ENCODE data around the gene GPD1.

DNA sequence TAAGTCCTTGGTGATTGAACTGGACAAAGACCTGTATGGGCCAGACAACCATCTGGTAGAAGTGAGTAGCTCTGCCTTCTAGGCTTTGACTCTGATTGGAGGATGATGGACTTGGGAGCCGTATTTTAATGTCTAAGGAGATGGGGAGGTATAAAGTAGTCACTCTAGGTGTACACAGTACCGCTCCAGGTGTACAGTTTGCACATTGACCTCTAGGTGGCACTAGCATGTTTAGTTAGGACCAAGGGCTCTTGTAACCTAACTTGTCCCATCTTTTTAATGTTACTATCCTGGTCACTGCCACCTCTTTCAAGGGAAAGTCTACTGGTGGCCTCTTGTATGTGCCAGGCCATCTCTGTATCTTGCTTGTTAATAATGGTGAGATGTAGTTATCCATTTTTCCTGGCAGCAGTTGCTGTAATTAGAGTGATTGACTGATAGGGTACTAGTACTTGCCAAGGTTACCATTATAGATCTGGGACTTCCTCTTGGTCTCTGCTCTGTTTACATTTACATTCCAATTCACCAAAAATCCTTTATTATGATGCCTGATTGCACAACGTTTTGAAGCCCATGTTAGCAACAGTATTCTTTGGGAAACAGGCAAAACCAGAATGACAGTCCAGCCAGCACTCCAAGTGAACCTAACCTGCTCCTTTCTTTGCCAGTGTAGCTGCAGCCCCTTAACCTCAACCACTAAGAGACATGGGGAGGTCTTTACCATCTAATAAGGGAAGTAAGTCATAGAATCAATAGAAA, 15.1 kb upstream of the GPD1 start:
- TF ChIP-seq, protein P1, sequence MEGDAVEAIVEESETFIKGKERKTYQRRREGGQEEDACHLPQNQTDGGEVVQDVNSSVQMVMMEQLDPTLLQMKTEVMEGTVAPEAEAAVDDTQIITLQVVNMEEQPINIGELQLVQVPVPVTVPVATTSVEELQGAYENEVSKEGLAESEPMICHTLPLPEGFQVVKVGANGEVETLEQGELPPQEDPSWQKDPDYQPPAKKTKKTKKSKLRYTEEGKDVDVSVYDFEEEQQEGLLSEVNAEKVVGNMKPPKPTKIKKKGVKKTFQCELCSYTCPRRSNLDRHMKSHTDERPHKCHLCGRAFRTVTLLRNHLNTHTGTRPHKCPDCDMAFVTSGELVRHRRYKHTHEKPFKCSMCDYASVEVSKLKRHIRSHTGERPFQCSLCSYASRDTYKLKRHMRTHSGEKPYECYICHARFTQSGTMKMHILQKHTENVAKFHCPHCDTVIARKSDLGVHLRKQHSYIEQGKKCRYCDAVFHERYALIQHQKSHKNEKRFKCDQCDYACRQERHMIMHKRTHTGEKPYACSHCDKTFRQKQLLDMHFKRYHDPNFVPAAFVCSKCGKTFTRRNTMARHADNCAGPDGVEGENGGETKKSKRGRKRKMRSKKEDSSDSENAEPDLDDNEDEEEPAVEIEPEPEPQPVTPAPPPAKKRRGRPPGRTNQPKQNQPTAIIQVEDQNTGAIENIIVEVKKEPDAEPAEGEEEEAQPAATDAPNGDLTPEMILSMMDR (conservative IDR thresholded peaks at IDR 0.05 in 1 of 2, IDR thresholded peaks at IDR 0.05 in 1 of 2; ENCODE audit: extremely low read depth in 1 of 2, insufficient read depth in 1 of 2, low read depth in 1 of 2, low read length in 2 of 2) = peak; percentile 87 to 93
- TF ChIP-seq EZH2 (IDR thresholded peaks at IDR 0.05; ENCODE audit: borderline replicate concordance, low read length) = no peak

Data from mammary epithelial cell (primary cell).